CD4-positive, alpha-beta T cell treated with Interleukin-4 for 1 hour (primary cell): ENCODE measurements around the gene ESF1.

Experiments used
- DNase-seq, 2 donors: peaks; one replicate each; pipeline ENCODE4 v3.0.0-alpha.2; 2020 to 2022

Gene ESF1

GRCh38 chr20:13736436-13737191 lies 48.1 kb downstream of the ESF1 start:
- no peak for DNase-seq

- no peak for DNase-seq
Measured at GRCh38 chr20:13735826-13736225, 48.9 kb downstream of the ESF1 start.

- DNase-seq = no peak
Measured at GRCh38 chr20:13723011-13723410, 61.7 kb downstream of the ESF1 start.

GRCh38 chr20:13718171-13718570 lies 66.5 kb downstream of the ESF1 start:
- DNase-seq = no peak

- DNase-seq = no peak
Measured at GRCh38 chr20:13717631-13718044, 67.1 kb downstream of the ESF1 start.

GRCh38 chr20:13715171-13715570 lies 69.5 kb downstream of the ESF1 start:
- DNase-seq = no peak

- no peak for DNase-seq
Measured at GRCh38 chr20:13708234-13708633, 76.5 kb downstream of the ESF1 start.

- no peak for DNase-seq
Measured at GRCh38 chr20:13703265-13703664, 81.5 kb downstream of the ESF1 start.

- no peak for DNase-seq
Measured at GRCh38 chr20:13701486-13701885, 83.2 kb downstream of the ESF1 start.

- DNase-seq = no peak
Measured at GRCh38 chr20:13700761-13701160, 84.0 kb downstream of the ESF1 start.

GRCh38 chr20:13694420-13695150 lies 90.1 kb downstream of the ESF1 start:
- DNase-seq = no peak

GRCh38 chr20:13692802-13693736 lies 91.7 kb downstream of the ESF1 start:
- no peak for DNase-seq

- no peak for DNase-seq
Measured at GRCh38 chr20:13690943-13691342, 93.8 kb downstream of the ESF1 start.

GRCh38 chr20:13687815-13688214 lies 96.9 kb downstream of the ESF1 start:
- DNase-seq = no peak

GRCh38 chr20:13685623-13686022 lies 99.1 kb downstream of the ESF1 start:
- DNase-seq = no peak

GRCh38 chr20:13684566-13685222 lies 100.0 kb downstream of the ESF1 start:
- no peak for DNase-seq

- no peak for DNase-seq
Measured at GRCh38 chr20:13683833-13684232, 100.9 kb downstream of the ESF1 start.

GRCh38 chr20:13681248-13682125 lies 103.2 kb downstream of the ESF1 start:
- no peak for DNase-seq

- no peak for DNase-seq
Measured at GRCh38 chr20:13678944-13679343, 105.8 kb downstream of the ESF1 start.

GRCh38 chr20:13677241-13677640 lies 107.5 kb downstream of the ESF1 start:
- no peak for DNase-seq

GRCh38 chr20:13676682-13677081 lies 108.0 kb downstream of the ESF1 start:
- DNase-seq = no peak

- DNase-seq = no peak
Measured at GRCh38 chr20:13672690-13673089, 112.0 kb downstream of the ESF1 start.
